GM18868 (cell line): Measurements from ENCODE around the gene SPATA21.

Experiments used
- ATAC-seq: cut with Tn5 transposase; IDR thresholded peaks from one replicate; pipeline ENCODE4 v1.9.1; 2021; ENCODE audit warnings: mild to moderate bottlenecking, moderate library complexity; ENCODE audit not compliant: unreplicated experiment

The SPATA21 gene

GRCh38 chr1:16351994-16352841 is 85.0 kb downstream of the SPATA21 start, which contains the start of gene FBXO42:
TSS of gene FBXO42 (minus strand) at chr1:16352480. CDS start at chr1:16315418, 37,062 bp downstream.
- peak; percentile 85 for ATAC-seq

- no peak for ATAC-seq
Observed at GRCh38 chr1:16351456-16351993, 85.7 kb downstream of the SPATA21 start.

GRCh38 chr1:16349847-16350406 is 87.3 kb downstream of the SPATA21 start:
- ATAC-seq = no peak
